HepG2 (cell line): ENCODE results near the gene TP73. TPM values are rescaled to one million over a fixed set of nuclear protein-coding genes. Genes with fewer than 3 reads are reported as not detected.

ENCODE experiments used
- ARID2 ChIP-seq: sonication (generic); formaldehyde crosslinking; IDR thresholded peaks from 2 replicates; pipeline ENCODE4 v1.8.1; 2022; ENCODE audit warnings: mild to moderate bottlenecking, missing genetic modification reagents, borderline replicate concordance
- ARID3A ChIP-seq: IDR thresholded peaks from 2 replicates; pipeline ENCODE4 v1.6.1; 2012; ENCODE audit warnings: low read depth, low read length, improper control_type of control experiment
- CAMTA2 ChIP-seq: sonication (generic); formaldehyde crosslinking; IDR thresholded peaks from 2 replicates; pipeline ENCODE4 v1.4.0; 2020; ENCODE audit warnings: mild to moderate bottlenecking, missing genetic modification reagents, borderline replicate concordance
- FOXC1 ChIP-seq: sonication (generic); formaldehyde crosslinking; IDR thresholded peaks from 2 replicates; pipeline ENCODE4 v1.8.0; 2022; ENCODE audit warnings: mild to moderate bottlenecking, missing genetic modification reagents, borderline replicate concordance
- KLF9 ChIP-seq: IDR thresholded peaks from 2 replicates; pipeline ENCODE4 v1.6.1; 2016; ENCODE audit warnings: low read depth
- MAZ ChIP-seq, 2 experiments: sonication (generic) in 1 of 2; formaldehyde crosslinking in 1 of 2; IDR thresholded peaks; 2 replicates each; pipeline versions ENCODE4 v1.5.0 to v1.6.1; 2012 to 2020; ENCODE audit warnings: low read depth in 2 of 2, mild to moderate bottlenecking in 2 of 2, borderline replicate concordance in 1 of 2, improper control_type of control experiment in 1 of 2, low read length in 1 of 2, missing genetic modification reagents in 1 of 2, moderate library complexity in 1 of 2
- NFYB ChIP-seq: sonication (generic); formaldehyde crosslinking; IDR thresholded peaks from 2 replicates; pipeline ENCODE4 v1.4.0; 2020; ENCODE audit warnings: missing genetic modification reagents
- NR1H2 ChIP-seq: sonication (generic); formaldehyde crosslinking; IDR thresholded peaks from 2 replicates; pipeline ENCODE4 v1.8.1; 2022; ENCODE audit warnings: low read depth, missing genetic modification reagents, borderline replicate concordance
- NR2C2 ChIP-seq: sonication (generic); formaldehyde crosslinking; IDR thresholded peaks from 2 replicates; pipeline ENCODE4 v1.4.0; 2020; ENCODE audit warnings: missing genetic modification reagents, mild to moderate bottlenecking, moderate library complexity, borderline replicate concordance
- PRPF4 ChIP-seq: fragments of 200-400 bp; formaldehyde crosslinking; IDR thresholded peaks from 2 replicates; pipeline ENCODE4 v1.6.1; 2016; ENCODE audit warnings: low read length, low read depth; ENCODE audit not compliant: poor library complexity, severe bottlenecking
- REPIN1 ChIP-seq: sonication (generic); formaldehyde crosslinking; IDR thresholded peaks from 2 replicates; pipeline ENCODE4 v1.8.0; 2022; ENCODE audit warnings: missing genetic modification reagents, low read depth, mild to moderate bottlenecking, borderline replicate concordance
- SP1 ChIP-seq, 2 experiments: fragments of 450-650 bp in 1 of 2; sonication (generic) in 1 of 2; formaldehyde crosslinking in 1 of 2; IDR thresholded peaks; 2 replicates each; pipeline versions ENCODE4 v1.4.0 to v1.6.1; 2016 to 2020; ENCODE audit warnings: missing genetic modification reagents in 1 of 2
- THAP11 ChIP-seq: IDR thresholded peaks from 2 replicates; pipeline ENCODE4 v1.6.1; 2016; ENCODE audit warnings: missing biosample characterization, missing genetic modification reagents
- ZBTB39 ChIP-seq: sonication (generic); formaldehyde crosslinking; IDR thresholded peaks from 2 replicates; pipeline ENCODE4 v1.5.0; 2020; ENCODE audit warnings: missing genetic modification reagents
- ZFAT ChIP-seq: sonication (generic); formaldehyde crosslinking; conservative IDR thresholded peaks from 2 replicates; pipeline ENCODE4 v1.8.1; 2023; ENCODE audit warnings: missing genetic modification reagents, inconsistent platforms
- ZKSCAN1 ChIP-seq: fragments of 150-350 bp; IDR thresholded peaks from 2 replicates; pipeline ENCODE4 v1.6.1; 2014; ENCODE audit warnings: low read length
- ZNF296 ChIP-seq: sonication (generic); formaldehyde crosslinking; conservative IDR thresholded peaks from 2 replicates; pipeline ENCODE4 v1.5.0; 2020; ENCODE audit warnings: mild to moderate bottlenecking, missing genetic modification reagents
- ZNF337 ChIP-seq: sonication (generic); formaldehyde crosslinking; IDR thresholded peaks from 2 replicates; pipeline ENCODE4 v1.5.1; 2020; ENCODE audit warnings: missing genetic modification reagents, low read depth, mild to moderate bottlenecking, borderline replicate concordance
- ZNF350 ChIP-seq: sonication (generic); formaldehyde crosslinking; IDR thresholded peaks from 2 replicates; pipeline ENCODE4 v1.4.0; 2020; ENCODE audit warnings: mild to moderate bottlenecking, low read depth, missing genetic modification reagents, borderline replicate concordance
- ZNF557 ChIP-seq: sonication (generic); formaldehyde crosslinking; IDR thresholded peaks from 2 replicates; pipeline ENCODE4 v1.4.0; 2020; ENCODE audit warnings: missing genetic modification reagents
- ZNF644 ChIP-seq: IDR thresholded peaks from 2 replicates; pipeline ENCODE4 v1.6.1; 2016; ENCODE audit warnings: low read depth
- ZNF709 ChIP-seq: sonication (generic); formaldehyde crosslinking; IDR thresholded peaks from 2 replicates; pipeline ENCODE4 v1.5.0; 2020; ENCODE audit warnings: mild to moderate bottlenecking, missing genetic modification reagents
- ZNF720 ChIP-seq: sonication (generic); formaldehyde crosslinking; IDR thresholded peaks from 2 replicates; pipeline ENCODE4 v1.4.0; 2020; ENCODE audit warnings: missing genetic modification reagents
- polyA plus RNA-seq, 8 experiments: library from polyadenylated mRNA; depleted of rRNA in 3 of 8; stranded (reverse) in 7 of 8; unstranded in 1 of 8; fragments of >200 nt; fragmentation: Illumina TruSeq in 4 of 8; extraction: Trizol in 4 of 8; gene quantifications; 2 replicates each; pipeline versions ENCODE4 v1.2.1 to v1.2.3, GENCODE V29; 2011 to 2016; ENCODE audit warnings: low read depth in 4 of 8, missing spikeins in 1 of 8, mixed read lengths in 1 of 8; ENCODE audit not compliant: insufficient read depth in 1 of 8
- total RNA-seq, 5 experiments: library from RNA; depleted of rRNA; stranded (reverse); fragments of >200 nt; fragmentation: Illumina TruSeq; extraction: Trizol; gene quantifications; 2 replicates each; pipeline ENCODE4 v1.2.3, GENCODE V29; 2016; ENCODE audit warnings: low read depth in 1 of 5
- TF ChIP-seq, protein P1 (sequence below): sonication (generic); formaldehyde crosslinking; IDR thresholded peaks from 2 replicates; pipeline ENCODE4 v1.8.1; 2023; ENCODE audit warnings: mild to moderate bottlenecking, missing genetic modification reagents, borderline replicate concordance

Gene TP73
- total and polyA plus RNA-seq, 2 of the 13 experiments (the other 11 are each of a cell fraction or from before 2014, with no cell fraction given): 0.49 to 1.1 TPM

DNA sequence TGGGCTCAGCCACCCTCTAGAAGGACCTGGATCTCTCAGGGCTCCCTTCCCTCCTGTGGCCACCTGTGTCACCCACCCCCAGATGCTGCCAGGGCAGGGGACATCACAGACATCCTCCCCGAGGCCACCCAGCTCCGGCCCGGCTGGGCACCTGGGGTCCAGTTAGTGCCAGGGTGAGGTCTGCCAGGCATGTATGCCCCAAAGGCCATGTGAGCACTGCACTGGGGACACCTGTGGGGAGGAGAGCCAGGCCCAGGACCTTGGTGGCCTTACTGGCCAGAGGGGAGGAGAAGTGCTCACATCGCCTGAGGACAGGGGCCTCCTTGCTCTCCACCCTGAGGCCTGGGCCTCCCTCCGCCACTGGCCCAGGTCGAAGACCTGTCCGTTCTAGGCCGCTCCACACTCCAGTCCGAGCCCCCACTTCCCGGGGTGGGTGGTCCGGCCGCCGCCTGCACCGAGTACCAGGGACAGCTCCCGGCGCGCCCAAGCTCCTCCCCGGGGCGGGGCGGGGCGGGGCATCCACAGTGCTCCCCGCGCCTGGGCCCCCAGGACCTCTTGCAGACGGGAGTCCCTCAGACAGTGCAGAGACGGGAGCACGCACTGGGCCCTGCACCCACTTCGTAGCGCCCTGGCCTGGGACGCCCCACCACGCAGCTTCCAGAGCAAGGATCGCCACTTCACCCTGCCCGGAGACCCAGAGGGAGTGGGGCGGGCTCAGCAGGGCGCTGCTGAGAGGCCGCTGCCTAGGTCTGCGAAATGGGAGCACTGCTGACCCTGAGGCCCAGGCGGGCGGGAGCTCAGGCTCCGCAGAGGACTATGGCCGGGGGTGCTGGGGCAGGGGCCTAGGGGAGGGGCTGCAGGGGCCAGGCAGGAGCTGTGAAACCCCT, 65.6 kb downstream of the TP73 start (continued):
- TF ChIP-seq, protein P1, sequence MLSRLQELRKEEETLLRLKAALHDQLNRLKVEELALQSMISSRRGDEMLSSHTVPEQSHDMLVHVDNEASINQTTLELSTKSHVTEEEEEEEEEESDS (CRISPR knock-in tag): no peak
- TF ChIP-seq ARID3A (no peak), ZKSCAN1 (no peak), ZNF337 (CRISPR knock-in tag) (no peak), MAZ (IDR thresholded peaks at IDR 0.05; ENCODE audit: borderline replicate concordance, low read depth, low read length) (no peak), MAZ (CRISPR knock-in tag; IDR thresholded peaks at IDR 0.05; ENCODE audit: low read depth) (no peak), ARID2 (CRISPR knock-in tag) (no peak), NR2C2 (no peak), CAMTA2 (no peak), ZNF644 (CRISPR knock-in tag) (no peak), PRPF4 (no peak), NFYB (CRISPR knock-in tag) (no peak), THAP11 (CRISPR knock-in tag) (0 out of 2 replicates have a peak, but pooled peaks have one; percentile 15), ZNF709 (CRISPR knock-in tag) (peak; percentile 30; the same call in 1 of the 2 replicates), SP1 (IDR thresholded peaks at IDR 0.05) (no peak), SP1 (CRISPR knock-in tag; IDR thresholded peaks at IDR 0.05) (peak; percentile 34; the same call in 1 of the 2 replicates), ZFAT (CRISPR knock-in tag) (no peak), ZNF557 (CRISPR knock-in tag) (no peak), NR1H2 (CRISPR knock-in tag) (0 out of 2 replicates have a peak, but pooled peaks have one; percentile 38), ZBTB39 (CRISPR knock-in tag) (peak; percentile 46; the same call in 1 of the 2 replicates), FOXC1 (CRISPR knock-in tag) (peak; percentile 70; the same call in 1 of the 2 replicates), ZNF350 (CRISPR knock-in tag) (no peak), REPIN1 (CRISPR knock-in tag) (no peak), ZNF296 (CRISPR knock-in tag) (no peak), ZNF720 (CRISPR knock-in tag) (no peak), KLF9 (no peak)
